SK-N-SH (cell line): Measurements from ENCODE around the gene SP9.
A peak's percentile ranks its signal among the peaks of the same experiment; 100 is the strongest.

Source experiments
- ELF1 ChIP-seq: IDR thresholded peaks from 2 replicates; pipeline ENCODE4 v1.4.0; 2012
- EZH2phosphoT487 ChIP-seq: fragments of 200-600 bp; sonication (generic); IDR thresholded peaks from 2 replicates; pipeline ENCODE4 v1.6.1; 2017; ENCODE audit warnings: low read depth, mixed run types, mild to moderate bottlenecking, antibody characterized with exemption, moderate library complexity, borderline replicate concordance
- FOXM1 ChIP-seq: IDR thresholded peaks from 2 replicates; pipeline ENCODE4 v1.4.0; 2012; ENCODE audit warnings: low read depth, mild to moderate bottlenecking
- GATA2 ChIP-seq: sonication (generic); formaldehyde crosslinking; IDR thresholded peaks from 2 replicates; pipeline ENCODE4 v1.5.0; 2020; ENCODE audit warnings: mild to moderate bottlenecking, missing genetic modification reagents
- MXI1 ChIP-seq: IDR thresholded peaks from 2 replicates; pipeline ENCODE4 v1.6.1; 2012; ENCODE audit warnings: mild to moderate bottlenecking, low read depth, low read length, improper control_type of control experiment
- POLR2AphosphoS5 ChIP-seq: IDR thresholded peaks from 2 replicates; pipeline ENCODE4 v1.6.1; 2012; ENCODE audit warnings: low read depth, low read length
- RCOR1 ChIP-seq: fragments of 150-350 bp; IDR thresholded peaks from 2 replicates; pipeline ENCODE4 v1.6.1; 2017; ENCODE audit warnings: antibody characterized with exemption, low read length
- RXRA ChIP-seq: IDR thresholded peaks from 2 replicates; pipeline ENCODE4 v1.4.0; 2012; ENCODE audit warnings: low read depth, mild to moderate bottlenecking, borderline replicate concordance
- SIN3A ChIP-seq: IDR thresholded peaks from 2 replicates; pipeline ENCODE4 v1.6.1; 2012; ENCODE audit warnings: low read depth, mild to moderate bottlenecking, low read length, moderate library complexity, borderline replicate concordance
- SMC3 ChIP-seq: IDR thresholded peaks from 2 replicates; pipeline ENCODE4 v1.6.1; 2012; ENCODE audit warnings: low read depth, low read length, improper control_type of control experiment
- YY1 ChIP-seq: IDR thresholded peaks from 2 replicates; pipeline ENCODE4 v1.4.0; 2012; ENCODE audit warnings: low read depth, mild to moderate bottlenecking
- TF ChIP-seq, protein P1 (sequence below): fragments of 200-600 bp; sonication (generic); IDR thresholded peaks from 2 replicates; pipeline ENCODE4 v1.6.1; 2017; ENCODE audit warnings: antibody characterized with exemption, mild to moderate bottlenecking, moderate library complexity
- TF ChIP-seq, protein P2 (sequence below): IDR thresholded peaks from 2 replicates; pipeline ENCODE4 v1.6.1; 2012; ENCODE audit warnings: mild to moderate bottlenecking, low read depth, low read length, moderate library complexity
- TF ChIP-seq, protein P3 (sequence below): IDR thresholded peaks from 2 replicates; pipeline ENCODE4 v1.4.0; 2012; ENCODE audit warnings: low read depth

DNA sequence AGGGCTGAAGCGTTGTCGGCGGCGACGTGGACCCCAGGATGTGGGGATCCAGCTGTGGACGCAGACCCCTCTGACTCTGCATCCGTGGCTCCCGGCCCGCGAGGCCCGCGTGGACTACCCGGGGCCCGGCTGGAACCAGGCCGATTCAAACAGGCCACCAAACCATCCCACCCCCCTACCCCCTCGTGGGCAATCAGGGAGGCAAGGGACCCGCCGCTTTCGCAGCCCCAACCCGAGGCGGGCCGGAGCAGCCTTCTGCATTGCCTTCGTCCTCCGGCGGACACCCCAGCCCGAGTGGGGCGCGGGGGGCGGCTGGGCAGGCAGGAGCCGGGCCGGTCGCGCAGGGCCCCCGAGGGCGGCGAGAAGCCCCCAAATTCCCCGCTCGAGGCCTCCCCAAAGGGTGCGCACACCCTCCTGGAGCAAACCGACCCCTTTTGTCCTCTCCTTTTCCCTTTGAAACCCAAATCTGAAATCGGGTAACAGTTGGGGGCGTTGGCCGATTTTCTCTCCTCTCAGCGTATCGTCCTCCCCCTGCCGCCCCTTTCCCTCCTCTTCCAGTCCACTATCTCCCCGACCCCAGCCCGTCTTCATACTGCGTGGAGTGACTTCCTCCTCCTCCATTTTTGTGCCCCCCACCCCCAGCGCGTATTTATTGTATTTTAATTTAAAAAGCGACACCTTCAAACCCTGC, 7.4 kb downstream of the SP9 start:
- TF ChIP-seq, protein P1, sequence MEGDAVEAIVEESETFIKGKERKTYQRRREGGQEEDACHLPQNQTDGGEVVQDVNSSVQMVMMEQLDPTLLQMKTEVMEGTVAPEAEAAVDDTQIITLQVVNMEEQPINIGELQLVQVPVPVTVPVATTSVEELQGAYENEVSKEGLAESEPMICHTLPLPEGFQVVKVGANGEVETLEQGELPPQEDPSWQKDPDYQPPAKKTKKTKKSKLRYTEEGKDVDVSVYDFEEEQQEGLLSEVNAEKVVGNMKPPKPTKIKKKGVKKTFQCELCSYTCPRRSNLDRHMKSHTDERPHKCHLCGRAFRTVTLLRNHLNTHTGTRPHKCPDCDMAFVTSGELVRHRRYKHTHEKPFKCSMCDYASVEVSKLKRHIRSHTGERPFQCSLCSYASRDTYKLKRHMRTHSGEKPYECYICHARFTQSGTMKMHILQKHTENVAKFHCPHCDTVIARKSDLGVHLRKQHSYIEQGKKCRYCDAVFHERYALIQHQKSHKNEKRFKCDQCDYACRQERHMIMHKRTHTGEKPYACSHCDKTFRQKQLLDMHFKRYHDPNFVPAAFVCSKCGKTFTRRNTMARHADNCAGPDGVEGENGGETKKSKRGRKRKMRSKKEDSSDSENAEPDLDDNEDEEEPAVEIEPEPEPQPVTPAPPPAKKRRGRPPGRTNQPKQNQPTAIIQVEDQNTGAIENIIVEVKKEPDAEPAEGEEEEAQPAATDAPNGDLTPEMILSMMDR = no peak
- TF ChIP-seq FOXM1 (no peak), POLR2AphosphoS5 (no peak), YY1 (no peak), MXI1 (no peak), ELF1 (no peak), EZH2phosphoT487 (0 out of 2 replicates have a peak, but pooled peaks have one; percentile 93), RXRA (no peak), GATA2 (CRISPR knock-in tag) (no peak), SIN3A (no peak), SMC3 (no peak), RCOR1 (no peak)
- TF ChIP-seq, protein P2, sequence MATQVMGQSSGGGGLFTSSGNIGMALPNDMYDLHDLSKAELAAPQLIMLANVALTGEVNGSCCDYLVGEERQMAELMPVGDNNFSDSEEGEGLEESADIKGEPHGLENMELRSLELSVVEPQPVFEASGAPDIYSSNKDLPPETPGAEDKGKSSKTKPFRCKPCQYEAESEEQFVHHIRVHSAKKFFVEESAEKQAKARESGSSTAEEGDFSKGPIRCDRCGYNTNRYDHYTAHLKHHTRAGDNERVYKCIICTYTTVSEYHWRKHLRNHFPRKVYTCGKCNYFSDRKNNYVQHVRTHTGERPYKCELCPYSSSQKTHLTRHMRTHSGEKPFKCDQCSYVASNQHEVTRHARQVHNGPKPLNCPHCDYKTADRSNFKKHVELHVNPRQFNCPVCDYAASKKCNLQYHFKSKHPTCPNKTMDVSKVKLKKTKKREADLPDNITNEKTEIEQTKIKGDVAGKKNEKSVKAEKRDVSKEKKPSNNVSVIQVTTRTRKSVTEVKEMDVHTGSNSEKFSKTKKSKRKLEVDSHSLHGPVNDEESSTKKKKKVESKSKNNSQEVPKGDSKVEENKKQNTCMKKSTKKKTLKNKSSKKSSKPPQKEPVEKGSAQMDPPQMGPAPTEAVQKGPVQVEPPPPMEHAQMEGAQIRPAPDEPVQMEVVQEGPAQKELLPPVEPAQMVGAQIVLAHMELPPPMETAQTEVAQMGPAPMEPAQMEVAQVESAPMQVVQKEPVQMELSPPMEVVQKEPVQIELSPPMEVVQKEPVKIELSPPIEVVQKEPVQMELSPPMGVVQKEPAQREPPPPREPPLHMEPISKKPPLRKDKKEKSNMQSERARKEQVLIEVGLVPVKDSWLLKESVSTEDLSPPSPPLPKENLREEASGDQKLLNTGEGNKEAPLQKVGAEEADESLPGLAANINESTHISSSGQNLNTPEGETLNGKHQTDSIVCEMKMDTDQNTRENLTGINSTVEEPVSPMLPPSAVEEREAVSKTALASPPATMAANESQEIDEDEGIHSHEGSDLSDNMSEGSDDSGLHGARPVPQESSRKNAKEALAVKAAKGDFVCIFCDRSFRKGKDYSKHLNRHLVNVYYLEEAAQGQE = no peak
- TF ChIP-seq, protein P3, sequence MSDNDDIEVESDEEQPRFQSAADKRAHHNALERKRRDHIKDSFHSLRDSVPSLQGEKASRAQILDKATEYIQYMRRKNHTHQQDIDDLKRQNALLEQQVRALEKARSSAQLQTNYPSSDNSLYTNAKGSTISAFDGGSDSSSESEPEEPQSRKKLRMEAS = no peak
